GM18520 (cell line): Measurements from ENCODE around the gene WFIKKN1.
"Not testable (repeated sequence)": the region's sequence is repeated elsewhere in the genome, so short reads cannot be mapped to it uniquely, and the experiment has no call there.

Source experiments
- ATAC-seq: cut with Tn5 transposase; IDR thresholded peaks from one replicate; pipeline ENCODE4 v1.9.1; 2021; ENCODE audit not compliant: unreplicated experiment

Gene WFIKKN1

DNA sequence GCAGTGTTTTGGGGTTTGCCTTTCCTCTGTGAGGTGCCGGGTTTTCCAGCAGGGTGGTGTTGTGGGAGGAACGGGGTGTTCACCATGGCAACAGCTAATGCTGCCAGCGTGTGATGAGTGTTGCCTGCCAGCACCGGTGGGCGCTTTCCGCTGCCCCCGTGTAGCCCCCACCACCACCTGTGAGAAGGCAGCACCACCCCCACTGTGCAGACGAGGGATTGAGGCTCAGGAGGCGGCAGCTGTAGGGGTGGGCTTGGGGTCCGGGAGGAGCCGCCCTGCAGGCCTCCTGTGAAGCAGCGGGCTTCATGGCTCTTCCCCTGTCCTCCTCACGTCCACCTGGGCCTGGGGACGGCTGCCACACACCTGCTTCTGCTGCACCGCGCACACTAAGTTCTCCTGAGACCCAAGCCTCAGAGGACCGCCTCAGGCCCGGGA is 35.7 kb upstream of the WFIKKN1 start:
- no peak for ATAC-seq

DNA sequence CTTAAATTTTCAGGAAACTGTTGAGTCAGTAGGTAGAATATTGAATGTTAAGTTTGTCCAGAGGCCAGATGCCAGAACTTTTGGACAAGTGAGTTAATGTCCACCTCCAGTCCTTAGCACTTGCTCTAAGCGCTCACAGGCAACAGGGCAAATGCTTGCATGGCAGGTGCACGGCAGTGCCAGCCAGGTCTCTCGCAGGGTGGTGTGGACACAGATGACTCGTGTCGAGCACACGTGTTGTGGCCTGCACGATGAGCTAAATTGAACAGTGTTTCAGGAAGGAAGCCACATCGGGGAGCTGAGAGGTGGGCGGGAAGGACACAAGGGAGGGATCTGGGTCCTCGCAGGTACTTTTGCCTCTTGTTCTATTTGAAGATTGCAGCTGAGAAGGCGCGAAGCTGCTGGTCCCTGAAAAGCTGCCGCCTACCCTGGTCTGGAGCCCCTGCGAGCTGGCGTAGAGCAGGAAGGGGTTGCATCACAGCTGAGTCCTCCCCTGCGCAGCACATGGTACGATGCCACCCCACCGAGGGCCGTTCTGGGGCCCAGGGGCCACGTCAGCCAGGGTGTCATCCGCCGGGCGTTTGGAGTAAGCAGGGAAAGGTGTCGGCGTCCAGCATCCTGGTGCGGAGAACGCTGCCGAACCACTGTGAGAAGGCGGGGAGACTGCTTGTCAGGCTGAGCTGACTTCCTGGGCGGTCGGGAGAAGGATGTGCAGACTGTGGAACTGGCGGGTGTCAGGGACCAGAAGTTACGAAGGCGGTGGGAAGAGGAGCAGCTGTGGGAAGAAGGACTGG is 34.6 kb upstream of the WFIKKN1 start:
- no peak for ATAC-seq

DNA sequence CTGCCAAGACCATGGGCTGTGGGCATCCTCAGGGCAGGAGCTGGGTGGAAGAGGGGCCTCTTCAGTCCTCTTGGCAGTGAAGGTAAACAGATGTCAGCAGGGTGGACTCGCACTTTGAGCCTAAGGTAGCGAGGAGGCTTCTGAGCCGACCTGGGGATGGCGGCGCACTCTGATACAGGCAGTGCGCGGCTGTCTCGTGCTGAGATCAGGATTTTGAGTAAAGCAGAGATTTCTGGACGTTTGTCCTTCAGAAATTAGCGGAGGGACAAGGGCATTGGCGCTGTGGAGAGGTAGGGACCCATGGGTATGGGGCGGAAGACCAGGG is 34.1 kb upstream of the WFIKKN1 start:
- ATAC-seq: no peak

DNA sequence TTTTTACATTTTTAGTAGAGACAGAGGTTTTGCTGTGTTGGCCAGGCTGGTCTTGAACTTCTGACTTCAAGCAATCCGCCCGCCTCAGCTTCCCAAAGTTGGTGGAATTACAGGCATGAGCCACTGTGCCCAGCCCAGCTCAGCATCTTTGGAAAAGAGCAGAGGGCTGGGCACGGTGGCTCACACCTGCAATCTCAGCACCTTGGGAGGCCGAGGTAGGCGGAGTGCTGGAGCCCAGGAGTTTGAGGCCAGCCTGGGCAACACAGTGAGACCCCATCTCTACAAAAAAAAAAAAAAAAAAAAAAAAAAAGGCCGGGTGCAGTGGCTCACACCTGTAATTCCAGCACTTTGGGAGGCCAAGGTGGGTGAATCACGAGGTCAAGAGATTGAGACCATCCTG is 33.1 kb upstream of the WFIKKN1 start:
- not testable (repeated sequence) for ATAC-seq

DNA sequence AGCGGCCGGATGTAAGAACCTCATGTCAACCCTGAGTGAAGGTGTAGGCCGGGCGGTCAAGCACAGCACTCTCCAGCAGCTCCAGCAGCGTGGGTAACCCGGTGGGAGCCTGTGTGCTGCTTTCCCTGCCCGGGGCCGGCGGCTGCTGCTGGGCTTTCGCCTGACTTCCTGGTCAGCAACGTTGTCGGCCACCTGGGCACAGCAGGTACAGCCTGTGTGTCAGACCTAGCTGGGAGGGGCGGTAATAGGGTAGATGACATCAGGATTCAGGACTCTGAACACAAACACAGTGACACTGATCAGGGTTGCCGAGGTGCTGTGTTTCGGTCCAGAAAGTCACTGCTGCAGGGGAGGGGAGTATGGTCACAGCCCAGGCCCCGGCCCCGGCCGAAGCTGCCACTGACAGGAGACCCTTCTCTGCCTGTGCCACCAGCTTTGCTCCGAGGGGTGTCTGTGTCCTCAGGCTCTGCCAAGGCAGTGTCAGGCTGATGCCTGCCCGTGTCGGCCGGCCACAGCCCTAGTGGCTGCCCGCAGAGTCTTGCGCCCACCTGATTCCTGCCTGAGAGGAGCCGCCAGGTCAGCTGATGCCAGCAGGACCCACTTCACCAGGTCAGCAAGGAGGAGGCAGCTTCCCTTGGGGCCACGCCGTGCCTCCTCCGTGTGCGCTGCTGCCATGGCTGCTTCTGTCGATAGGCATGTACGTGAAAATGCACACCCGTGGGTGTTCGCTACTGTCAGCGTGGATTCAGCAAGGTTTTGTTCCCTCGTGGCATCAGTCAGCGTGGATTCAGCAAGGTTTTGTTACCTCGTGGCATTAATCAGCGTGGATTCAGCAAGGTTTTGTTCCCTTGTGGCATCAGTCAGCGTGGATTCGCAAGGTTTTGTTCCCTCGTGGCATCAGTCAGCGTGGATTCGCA is 31.7 kb upstream of the WFIKKN1 start:
- ATAC-seq: no peak

DNA sequence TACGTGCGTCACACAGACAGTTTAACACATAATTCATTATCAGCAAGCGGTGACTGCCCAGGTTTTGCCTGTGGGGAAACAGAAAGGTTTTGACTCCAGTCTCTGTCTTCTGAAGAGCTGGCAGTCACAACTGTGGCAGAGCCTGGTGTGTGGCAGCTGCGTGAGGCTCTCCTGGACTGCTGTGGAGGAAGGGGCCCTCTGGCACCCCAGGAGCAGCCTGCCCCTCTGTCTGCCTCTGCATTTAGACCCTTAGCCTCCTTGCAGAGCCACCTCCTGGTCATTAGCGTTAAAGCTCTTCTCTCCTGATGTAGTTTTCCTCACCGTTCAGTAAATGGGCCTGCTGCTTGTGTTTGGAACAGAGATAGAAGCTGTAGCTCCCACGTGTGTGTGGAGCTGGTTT is 30.0 kb upstream of the WFIKKN1 start:
- no peak for ATAC-seq

DNA sequence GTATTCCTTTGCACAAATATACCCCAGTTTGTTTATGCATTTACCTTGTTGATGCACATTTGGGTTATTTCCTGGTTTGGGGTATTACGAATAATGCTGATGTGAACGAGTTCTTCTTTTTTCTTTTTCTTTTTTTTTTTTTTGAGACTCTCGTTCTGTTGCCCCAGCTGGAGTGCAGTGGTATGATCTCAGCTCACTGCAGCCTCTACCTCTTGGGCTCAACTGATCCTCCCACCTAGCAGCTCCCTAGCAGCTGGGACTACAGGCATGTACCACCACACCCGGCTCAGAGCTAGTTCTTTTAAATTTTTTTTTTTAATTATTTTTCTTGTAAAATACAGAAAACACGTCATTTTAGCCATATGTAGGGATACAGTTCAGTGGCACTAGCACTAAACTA is 26.9 kb upstream of the WFIKKN1 start:
- ATAC-seq: no peak

DNA sequence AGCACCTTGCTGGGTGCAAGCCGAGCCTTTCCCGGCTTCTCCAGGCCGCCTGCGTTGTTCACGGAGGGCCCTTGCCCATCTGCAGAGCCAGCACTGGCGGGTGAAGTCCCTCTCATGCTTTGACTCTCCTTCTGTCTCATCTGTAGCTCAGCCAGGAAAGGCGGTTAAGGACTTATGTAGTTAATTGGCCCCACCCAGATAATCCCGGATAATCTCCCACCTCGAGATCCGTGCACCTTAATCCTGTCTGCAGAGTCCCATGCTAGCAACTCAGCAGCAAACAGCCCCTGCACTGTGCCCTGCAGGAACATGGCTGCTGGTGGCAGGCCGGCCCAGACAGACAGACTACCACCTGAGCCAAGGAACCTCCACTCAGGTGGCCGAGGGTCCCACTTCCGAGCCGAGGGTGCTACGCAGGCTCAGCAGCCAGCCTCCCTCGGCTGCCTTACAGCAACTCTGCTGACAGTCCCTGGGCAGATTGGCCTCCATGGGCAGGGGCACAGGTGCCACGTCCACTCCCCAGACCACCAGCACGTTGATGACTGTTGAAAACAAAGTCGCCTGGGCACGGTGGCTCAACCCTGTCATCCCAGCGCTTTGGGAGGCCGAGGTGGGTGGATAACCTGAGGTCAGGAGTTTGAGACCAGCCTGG is 24.0 kb upstream of the WFIKKN1 start:
- no peak for ATAC-seq

DNA sequence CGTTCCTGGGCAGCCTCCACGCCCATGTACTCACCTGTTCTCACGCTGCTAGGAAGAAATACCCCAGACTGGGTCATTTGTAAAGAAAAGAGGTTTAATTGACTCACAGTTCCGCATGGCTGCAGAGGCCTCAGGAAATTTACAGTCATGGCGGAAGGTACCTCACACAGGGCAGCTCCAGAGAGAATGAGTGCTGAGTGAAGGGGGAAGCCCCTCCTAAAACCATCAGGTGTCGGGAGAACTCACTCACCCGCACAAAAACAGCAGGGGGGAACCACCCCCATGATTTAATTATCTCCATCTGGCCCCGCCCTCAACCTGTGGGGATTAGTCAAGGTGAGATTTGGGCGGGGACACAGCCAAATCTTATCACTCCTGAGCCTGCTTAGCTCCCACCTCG is 22.8 kb upstream of the WFIKKN1 start:
- no peak for ATAC-seq

DNA sequence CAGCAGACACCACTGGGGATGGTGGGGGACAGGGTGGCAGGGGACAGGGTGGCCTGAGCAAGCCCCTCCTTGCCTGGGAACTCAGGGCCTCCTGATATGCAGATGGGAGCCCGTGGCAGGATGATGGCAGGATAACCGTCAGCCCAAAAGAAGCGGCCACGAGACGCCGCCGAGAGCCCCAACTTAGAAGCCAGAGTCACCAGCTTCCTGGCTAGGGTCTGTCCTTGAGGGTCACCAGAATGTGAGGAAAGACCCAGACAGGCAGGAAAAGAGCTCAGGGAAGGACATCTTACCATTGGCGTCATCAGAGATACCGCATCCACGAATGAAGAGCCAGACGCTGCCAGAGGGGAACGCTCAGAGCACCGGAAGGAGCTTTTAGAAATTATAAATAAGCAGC is 21.5 kb upstream of the WFIKKN1 start:
- ATAC-seq: no peak

DNA sequence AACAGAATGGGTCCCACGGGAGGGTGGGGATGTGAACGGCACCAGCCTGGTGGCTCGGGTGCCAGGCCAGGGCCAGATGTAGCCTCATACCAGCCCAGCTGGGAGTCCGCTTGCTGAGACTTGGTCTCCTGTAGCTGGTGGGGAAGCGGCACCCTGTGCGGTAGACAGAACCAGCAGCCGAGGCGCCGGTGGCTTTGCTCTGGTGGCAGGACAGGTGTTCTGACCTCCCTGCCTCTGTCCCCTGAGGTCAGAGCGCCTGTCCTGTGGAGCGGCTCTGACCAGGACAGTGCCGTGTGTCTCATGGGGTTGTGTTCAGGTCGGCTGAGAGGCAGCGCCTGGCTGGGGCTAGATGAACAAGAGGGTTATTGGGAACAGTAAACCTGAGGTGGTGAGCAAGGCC is 20.8 kb upstream of the WFIKKN1 start:
- ATAC-seq: no peak

DNA sequence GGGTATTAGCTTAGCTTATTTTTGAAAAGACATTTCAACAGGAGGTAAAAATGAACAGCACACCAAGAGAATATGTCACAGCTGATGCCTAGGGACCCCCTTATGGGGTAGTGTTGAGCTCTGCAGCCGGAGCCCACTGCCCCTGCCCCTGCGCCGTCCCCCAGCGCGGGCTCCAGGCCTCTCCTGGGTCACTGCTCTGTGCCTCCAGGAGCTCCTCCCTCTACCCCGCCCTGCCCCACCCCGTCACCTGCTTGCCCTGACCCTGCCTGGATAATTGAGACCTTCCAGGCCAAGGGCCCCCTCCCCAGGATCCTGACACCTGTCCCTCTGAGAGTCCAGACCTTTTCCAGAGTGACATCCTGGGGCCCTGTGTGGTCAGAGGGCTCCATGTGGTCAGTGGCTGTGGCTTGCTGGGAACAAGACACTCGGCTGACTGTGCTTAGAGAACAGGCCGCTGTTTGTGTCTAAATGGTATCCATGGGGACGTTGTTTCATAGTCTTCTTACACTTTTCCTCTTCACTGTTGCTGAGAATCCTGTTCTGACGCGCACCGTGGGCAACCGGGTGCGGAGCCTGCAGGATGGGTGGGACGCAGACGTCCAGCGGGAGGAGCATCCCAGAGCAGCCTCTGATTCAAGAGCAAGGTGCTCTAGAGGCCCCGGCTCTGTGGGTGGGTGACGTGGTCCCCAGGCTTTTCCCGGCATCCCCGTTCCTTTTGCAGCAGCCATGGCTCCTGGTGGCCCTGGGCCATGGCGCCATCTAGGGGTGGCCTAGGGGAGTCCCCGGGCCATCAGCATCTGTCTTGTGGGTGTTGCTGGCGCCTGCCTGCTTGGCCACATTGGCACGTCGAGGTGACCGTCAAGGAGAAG is 20.0 kb upstream of the WFIKKN1 start:
- ATAC-seq: no peak

DNA sequence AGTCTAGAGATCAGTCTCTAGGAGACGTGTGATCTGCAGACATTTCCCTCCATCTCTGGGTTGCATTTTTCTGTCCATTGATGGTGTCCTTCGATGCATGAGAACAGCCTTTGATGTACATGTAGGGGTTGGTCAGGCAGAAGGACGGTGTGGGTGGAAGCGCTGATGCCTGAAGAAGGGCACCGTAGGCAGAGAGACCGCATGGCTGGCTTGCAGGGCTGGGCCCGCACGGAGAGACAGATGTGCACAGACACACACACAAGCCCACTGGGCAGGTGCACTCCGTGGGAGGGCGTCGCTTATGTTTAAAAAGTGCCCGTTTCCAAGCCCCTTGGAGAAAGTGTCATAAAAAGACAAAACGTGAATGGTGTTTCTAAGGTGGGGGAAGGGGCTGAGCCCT is 15.7 kb upstream of the WFIKKN1 start:
- no peak for ATAC-seq

DNA sequence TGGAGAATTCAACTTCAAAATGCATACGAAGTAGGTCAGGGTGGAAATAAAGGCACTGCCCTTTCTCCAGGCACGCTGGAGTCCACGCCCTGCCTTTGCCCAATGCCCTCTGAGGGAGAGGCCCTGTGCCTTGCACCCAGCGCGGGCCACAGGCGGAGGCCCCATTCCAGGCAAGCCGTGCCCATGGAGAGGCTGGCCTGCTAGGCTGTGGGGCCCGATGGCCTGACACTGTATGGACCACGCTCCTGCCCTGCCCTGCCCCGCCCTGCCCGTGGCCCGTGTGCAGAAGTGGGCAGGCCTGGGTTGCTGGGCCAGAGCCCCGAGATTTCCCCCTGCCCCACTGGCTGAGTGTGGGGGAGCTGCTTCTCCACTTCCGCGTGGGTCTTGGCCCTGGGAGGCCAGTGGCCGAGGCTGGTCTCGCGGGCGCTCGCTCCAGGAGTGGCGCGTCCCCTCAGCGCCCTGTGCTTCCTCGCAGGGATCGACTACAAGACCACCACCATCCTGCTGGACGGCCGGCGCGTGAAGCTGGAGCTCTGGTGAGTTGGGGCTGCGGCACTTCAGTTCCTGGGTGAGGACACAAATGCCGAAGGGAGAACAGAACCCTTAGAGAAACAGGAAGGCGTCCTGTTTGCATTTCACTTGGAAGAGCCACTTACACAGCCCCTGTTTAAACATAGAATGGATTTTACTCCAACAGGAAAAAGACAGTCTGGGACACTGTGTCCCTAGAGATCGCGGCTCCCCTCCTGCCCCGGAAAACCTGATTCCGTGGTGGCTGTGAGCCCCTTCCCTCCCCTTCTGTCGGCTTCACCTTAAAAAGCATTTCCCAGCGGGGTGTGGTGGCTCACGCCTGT is 13.8 kb upstream of the WFIKKN1 start:
- no peak for ATAC-seq

DNA sequence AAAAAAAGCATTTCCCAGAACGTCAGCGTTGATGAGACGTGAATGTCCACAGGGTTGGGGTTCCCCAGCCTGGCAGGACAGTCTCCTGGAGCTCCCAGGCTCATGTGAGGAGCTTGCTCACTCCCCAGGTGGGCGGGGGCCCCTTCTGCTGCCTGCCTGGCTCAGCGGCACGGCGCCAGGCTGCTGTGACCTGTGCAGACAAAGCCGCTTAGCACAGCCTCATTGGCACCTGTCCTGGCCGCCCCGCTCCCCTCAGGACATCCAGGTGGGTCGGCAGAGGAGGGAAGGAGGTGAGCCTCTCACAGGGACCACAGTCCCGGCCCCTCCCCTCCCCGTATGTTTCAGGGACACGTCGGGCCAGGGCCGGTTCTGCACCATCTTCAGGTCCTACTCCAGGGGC is 12.9 kb upstream of the WFIKKN1 start:
- ATAC-seq: no peak

DNA sequence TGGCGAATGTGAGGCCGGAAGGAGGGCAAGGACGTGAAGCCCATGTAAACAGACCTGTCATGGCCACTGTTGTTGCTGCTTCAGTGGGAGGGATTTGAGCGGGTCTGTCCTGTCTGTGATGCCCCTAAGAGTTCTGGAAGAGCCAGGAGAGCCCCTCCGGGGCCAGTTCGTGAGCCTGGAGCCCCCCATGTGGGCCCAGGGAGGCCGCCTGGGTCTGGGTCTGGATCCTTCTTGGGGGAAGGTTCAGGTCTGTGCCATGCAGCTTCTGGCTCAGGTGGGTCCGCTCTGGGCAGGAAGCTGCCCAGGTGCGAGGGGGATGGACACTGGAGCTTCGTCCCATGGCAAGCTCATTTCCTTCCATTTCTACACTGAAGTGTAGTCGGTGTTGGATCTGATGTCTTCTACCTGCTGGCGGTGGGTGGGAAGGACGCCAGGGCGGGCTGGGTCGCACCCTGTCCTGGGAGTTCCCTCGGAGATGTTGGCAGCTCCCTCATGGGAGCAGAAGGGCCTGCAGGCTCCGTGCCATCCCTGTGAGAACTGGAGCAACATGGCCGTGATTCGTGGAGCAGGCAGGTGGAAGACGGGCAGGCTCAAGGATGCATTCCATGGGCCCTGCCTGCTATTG is 11.2 kb upstream of the WFIKKN1 start:
- no peak for ATAC-seq

DNA sequence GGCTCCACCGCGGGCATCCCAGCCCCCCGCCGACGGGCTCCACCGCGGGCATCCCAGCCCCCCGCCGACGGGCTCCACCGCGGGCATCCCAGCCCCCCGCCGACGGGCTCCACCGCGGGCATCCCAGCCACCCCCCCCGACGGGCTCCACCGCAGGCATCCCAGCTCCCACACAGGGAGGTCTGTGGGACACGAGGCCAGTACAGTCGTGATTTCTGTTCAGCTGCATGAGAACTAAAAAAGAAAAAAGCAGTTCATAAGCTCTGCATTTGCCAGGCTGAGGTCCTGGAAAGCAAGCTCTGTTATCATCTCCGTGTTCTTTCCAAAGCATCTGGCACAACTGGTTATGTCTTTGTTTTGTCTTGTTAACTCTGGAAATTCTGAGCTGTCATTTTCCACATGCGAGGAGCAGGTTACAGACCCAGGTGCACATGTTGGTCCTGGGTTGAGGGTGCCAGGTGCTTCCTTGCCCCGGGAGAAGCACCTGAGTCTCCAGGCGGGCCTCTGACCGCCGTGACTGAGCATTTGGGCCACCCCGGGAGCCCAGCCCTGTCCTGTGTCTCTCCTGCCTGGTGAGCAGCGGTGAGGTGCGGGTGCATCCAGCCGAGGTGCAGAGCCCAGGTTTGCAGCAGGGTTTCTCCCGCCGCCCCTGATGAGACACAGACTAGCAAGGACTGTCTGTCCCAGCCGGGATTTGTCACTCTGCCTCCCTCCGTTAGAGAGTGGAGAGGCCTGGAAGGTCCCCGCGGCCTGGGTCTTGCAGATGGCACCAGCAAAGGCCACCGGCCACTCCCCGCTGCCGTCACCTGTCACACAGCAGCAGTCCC is 9.9 kb upstream of the WFIKKN1 start:
- ATAC-seq: no peak

DNA sequence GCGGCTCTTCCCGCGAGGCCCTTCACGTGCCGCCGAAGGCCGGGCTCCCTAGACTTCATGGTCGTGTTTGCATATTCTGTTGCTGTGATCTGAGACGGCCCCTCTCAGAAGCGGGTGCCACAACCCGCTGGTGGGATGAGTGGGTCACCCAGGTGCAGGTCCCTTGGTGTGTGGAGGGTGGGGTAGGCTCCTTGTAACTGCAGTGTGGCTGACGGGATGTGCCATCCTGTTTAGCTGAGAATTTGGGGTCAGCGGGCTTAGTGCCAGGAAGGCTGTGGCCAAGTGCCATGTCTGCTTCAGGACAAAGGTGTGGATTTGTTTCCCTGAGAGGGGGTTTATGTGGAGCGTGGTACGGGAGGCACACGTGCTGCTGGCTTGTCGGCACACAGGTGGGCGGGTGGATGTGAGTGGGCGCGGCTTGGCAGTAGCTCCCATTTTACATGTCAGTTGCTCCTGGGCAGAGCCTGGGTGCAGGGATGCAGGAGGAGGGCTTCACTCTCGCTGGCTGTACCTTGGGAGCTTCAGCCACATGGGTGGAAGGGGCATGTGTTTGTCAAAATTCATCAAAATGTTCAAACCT is 9.2 kb upstream of the WFIKKN1 start:
- no peak for ATAC-seq
